B cell (primary cell): ENCODE measurements around the gene SLC50A1. TPM values are rescaled to one million over a fixed set of nuclear protein-coding genes. Genes with fewer than 3 reads are reported as not detected.

Experiments used
- ATAC-seq: fragments of 200-7000 bp; cut with Tn5 transposase; one replicate; pipeline ENCODE4 v1.10.0; 2021; ENCODE audit warnings: low read depth, mild to moderate bottlenecking, moderate number of reproducible peaks, moderate library complexity
- CTCF ChIA-PET: fragments of 350-600 bp; sonication (Branson Sonifier 250); formaldehyde crosslinking; loops from one replicate; lab custom pipeline; 2021; ENCODE audit warnings: antibody characterized with exemption, inconsistent platforms; lab: Charles Lee
- POLR2A ChIA-PET: fragments of 350-600 bp; sonication (Branson Sonifier 250); formaldehyde crosslinking; loops from one replicate; lab custom pipeline; 2021; ENCODE audit warnings: antibody characterized with exemption; lab: Charles Lee
- DNase-seq: peaks from one replicate; pipeline ENCODE4 v3.0.0; 2013
- H2AFZ ChIP-seq: 2 replicates; pipeline ENCODE4 v1.6.1; 2012; ENCODE audit warnings: mild to moderate bottlenecking, low read depth, low read length; ENCODE audit not compliant: insufficient read depth, poor library complexity, severe bottlenecking
- H3K27ac ChIP-seq, 2 donors: 1 replicate in 1 of 2; 2 replicates in 1 of 2; pipeline ENCODE4 v1.5.1; 2012 to 2013; ENCODE audit warnings: low read length in 2 of 2, mild to moderate bottlenecking in 2 of 2, moderate library complexity in 1 of 2
- H3K27me3 ChIP-seq, 4 experiments: fragments of 200-600 bp in 1 of 4; sonication (generic) in 1 of 4; replicated peaks in 1 of 4; 1 replicate in 2 of 4; 2 replicates in 2 of 4; pipeline versions ENCODE4 v1.6.1 to v1.7.0; 2013 to 2016; ENCODE audit warnings: low read length in 3 of 4, mild to moderate bottlenecking in 2 of 4, mixed read lengths in 1 of 4, moderate library complexity in 1 of 4; ENCODE audit not compliant: insufficient read depth in 4 of 4, control insufficient read depth in 3 of 4; ENCODE audit errors: control extremely low read depth in 1 of 4
- H3K36me3 ChIP-seq, 2 experiments: replicated peaks in 1 of 2; 1 replicate in 1 of 2; 2 replicates in 1 of 2; pipeline versions ENCODE4 v1.6.1 to v1.7.1; 2013; ENCODE audit warnings: low read length in 1 of 2; ENCODE audit not compliant: insufficient read depth in 2 of 2, control insufficient read depth in 1 of 2; ENCODE audit errors: control extremely low read depth in 1 of 2, extremely low read depth in 1 of 2
- H3K4me1 ChIP-seq, 2 donors: fragments of 200-600 bp in 1 of 2; sonication (generic) in 1 of 2; 1 replicate in 1 of 2; 2 replicates in 1 of 2; pipeline versions ENCODE4 v1.5.1 to v1.6.1; 2013 to 2017; ENCODE audit warnings: low read length in 2 of 2; ENCODE audit not compliant: control insufficient read depth in 2 of 2, insufficient read depth in 2 of 2
- H3K4me2 ChIP-seq: replicated peaks from 2 replicates; pipeline ENCODE3; 2012; ENCODE audit warnings: mild to moderate bottlenecking, low read depth, low read length; ENCODE audit not compliant: poor library complexity, severe bottlenecking
- H3K4me3 ChIP-seq, 5 experiments: fragments of 200-600 bp in 1 of 5; sonication (generic) in 1 of 5; 1 replicate in 3 of 5; 2 replicates in 2 of 5; pipeline versions ENCODE4 v1.5.1 to v1.7.0; 2011 to 2016; ENCODE audit warnings: low read length in 4 of 5, mild to moderate bottlenecking in 4 of 5, low read depth in 2 of 5, control low read depth in 1 of 5, moderate library complexity in 1 of 5; ENCODE audit not compliant: insufficient read depth in 1 of 5; ENCODE audit errors: control extremely low read depth in 1 of 5, extremely low read depth in 1 of 5
- H3K79me2 ChIP-seq: fragments of 200-600 bp; sonication (generic); one replicate; pipeline ENCODE4 v1.6.0; 2016; ENCODE audit warnings: low read length; ENCODE audit not compliant: control insufficient read depth, insufficient read depth
- H3K9ac ChIP-seq: fragments of 200-600 bp; sonication (generic); 2 replicates; pipeline ENCODE4 v1.6.1; 2017; ENCODE audit warnings: mild to moderate bottlenecking, low read length, moderate library complexity
- H3K9me3 ChIP-seq, 3 donors: one replicate each; pipeline versions ENCODE4 v1.6.1 to v1.7.1; 2013; ENCODE audit warnings: low read length in 2 of 3; ENCODE audit not compliant: control insufficient read depth in 2 of 3, insufficient read depth in 1 of 3; ENCODE audit errors: control extremely low read depth in 1 of 3
- H4K20me1 ChIP-seq: 2 replicates; pipeline ENCODE4 v1.6.0; 2012; ENCODE audit warnings: mild to moderate bottlenecking, low read length; ENCODE audit not compliant: insufficient read depth, control insufficient read depth, poor library complexity, severe bottlenecking
- H3K27ac Mint-ChIP-seq: one replicate; pipeline ENCODE4 v1.8.0; 2021; ENCODE audit warnings: mixed read lengths
- H3K27me3 Mint-ChIP-seq: one replicate; pipeline ENCODE4 v1.8.0; 2021; ENCODE audit warnings: mixed read lengths
- H3K4me1 Mint-ChIP-seq: one replicate; pipeline ENCODE4 v1.8.0; 2021; ENCODE audit warnings: mixed read lengths
- H3K4me3 Mint-ChIP-seq: one replicate; pipeline ENCODE4 v1.8.0; 2021; ENCODE audit warnings: mixed read lengths
- H3K9me3 Mint-ChIP-seq: one replicate; pipeline ENCODE4 v1.8.0; 2022; ENCODE audit warnings: mixed read lengths; ENCODE audit not compliant: insufficient read depth
- CTCF ChIP-seq: fragments of 200-600 bp; IDR thresholded peaks from one replicate; pipeline ENCODE4 v1.8.0; 2022; ENCODE audit warnings: antibody characterized with exemption, mild to moderate bottlenecking
- EZH2 ChIP-seq: IDR thresholded peaks from 2 replicates; pipeline ENCODE4 v1.6.1; 2012; ENCODE audit warnings: borderline replicate concordance, low read depth, mild to moderate bottlenecking, moderate library complexity, low read length; ENCODE audit not compliant: insufficient read depth, poor library complexity, severe bottlenecking
- WGBS: methylation state at CpG from one replicate; pipeline ENCODE4 v1.1.5; 2013; ENCODE audit warnings: missing lambda C conversion rate; ENCODE audit not compliant: insufficient coverage; 5-methylcytosine and 5-hydroxymethylcytosine counted together
- intact Hi-C: fragments of 100-400 bp; cut with micrococcal nuclease; formaldehyde crosslinking; loops from one replicate; pipeline ENCODE4 v1.10.0; 2022
- polyA plus RNA-seq: library from polyadenylated mRNA; depleted of rRNA; stranded (reverse); fragments of >200 nt; gene quantifications from 2 replicates; pipeline ENCODE4 v1.2.3, GENCODE V29; 2012
- total RNA-seq, 2 donors: library from RNA; stranded (reverse); fragments of 120-200 nt in 1 of 2; gene quantifications; 1 replicate in 1 of 2; 2 replicates in 1 of 2; pipeline versions ENCODE4 v1.2.3 to v1.2.4, GENCODE V29; 2013 to 2022

The SLC50A1 gene
- total and polyA plus RNA-seq, 2 donors (not counting 1 experiment from before 2014, with no cell fraction given): 62.8 to 86.8 TPM

GRCh38 chr1:155178441-155179111 lies 42.9 kb downstream of the SLC50A1 start:
- Mint-ChIP-seq H3K27me3 (no peaks in the 10 kb centered on the region), H3K4me3 (no peak overlapping the region), H3K4me1 (peaks cover 23% of the 10 kb centered on the region), H3K9me3 (no peaks in the 10 kb centered on the region), H3K27ac (no peak overlapping the region)
- POLR2A ChIA-PET: interaction anchor here (0.6 kb wide), 1 partner anchor 767 kb away, joined by 5 read pairs; no protein-coding TSS in a partner anchor
- H2AFZ ChIP-seq: no peak overlapping the region
- intact Hi-C loops: no loop called here
- DNase-seq (peak; percentile 16), ATAC-seq (no peak)
- no peak for TF ChIP-seq EZH2
- no peak for TF ChIP-seq CTCF
- peaks cover 4% of the 10 kb centered on the region for H3K79me2 ChIP-seq
- CTCF ChIA-PET: interaction anchor here (0.6 to 12.7 kb wide), 8 partner anchors 9 to 73 kb away, joined by 3 to 196 read pairs (median 6); no protein-coding TSS in a partner anchor
- peaks cover 13 to 21% of the 10 kb centered on the region in 2 donors for H3K4me1 ChIP-seq
- H4K20me1 ChIP-seq: no peaks in the 10 kb centered on the region
- H3K9ac ChIP-seq: no peak overlapping the region
- H3K36me3 ChIP-seq: no peaks in the 10 kb centered on the region
- no peaks in the 10 kb centered on the region for H3K27me3 ChIP-seq
- H3K4me2 ChIP-seq: no peak overlapping the region
- H3K9me3 ChIP-seq: no peaks in the 10 kb centered on the region
- no peak overlapping the region for H3K4me3 ChIP-seq
- WGBS: 89% methylated on average over 22 of the region's 30 CpGs
- H3K27ac ChIP-seq: no peak overlapping the region
